ENCODE results near the gene CTSG.
"Not testable (repeated sequence)": the region's sequence is repeated elsewhere in the genome, so short reads cannot be mapped to it uniquely, and the experiment has no call there.

CTSG gene

GRCh38 chr14:24576182-24576581, at the start of gene CTSG:
Gene CTSG (minus strand): TSS chr14:24576250. CDS start chr14:24576223, 27 bp downstream.
- DNase-seq: no peak

- no peak for DNase-seq
Observed at GRCh38 chr14:24613747-24614146, 37.7 kb upstream of the CTSG start.

GRCh38 chr14:24613241-24613640, 37.2 kb upstream of the CTSG start:
- no peak for DNase-seq

- no peak for DNase-seq
Observed at GRCh38 chr14:24612196-24612595, 36.1 kb upstream of the CTSG start.

GRCh38 chr14:24609655-24610344, 33.8 kb upstream of the CTSG start, which contains the start of gene GZMH:
Gene GZMH (minus strand): TSS chr14:24609685. CDS start chr14:24609613, 72 bp downstream.
- no peak for DNase-seq

GRCh38 chr14:24607635-24608514, 31.8 kb upstream of the CTSG start:
- no peak for DNase-seq

GRCh38 chr14:24607081-24607480, 31.0 kb upstream of the CTSG start:
- no peak for DNase-seq

GRCh38 chr14:24606297-24606696, 30.2 kb upstream of the CTSG start:
- DNase-seq: no peak

GRCh38 chr14:24605435-24606190, 29.6 kb upstream of the CTSG start:
- no peak for DNase-seq

GRCh38 chr14:24597403-24597802, 21.4 kb upstream of the CTSG start:
- no peak for DNase-seq

GRCh38 chr14:24595073-24595808, 19.2 kb upstream of the CTSG start:
- DNase-seq: no peak

GRCh38 chr14:24591004-24591403, 15.0 kb upstream of the CTSG start:
- DNase-seq: not testable (repeated sequence)

GRCh38 chr14:24584402-24584801, 8.4 kb upstream of the CTSG start:
- DNase-seq: not testable (repeated sequence)

- no peak for DNase-seq
Observed at GRCh38 chr14:24578558-24578957, 2.5 kb upstream of the CTSG start.

- no peak for DNase-seq
Observed at GRCh38 chr14:24576771-24577170, 721 bp upstream of the CTSG start.

GRCh38 chr14:24574206-24574774, 1.8 kb downstream of the CTSG start:
- no peak for DNase-seq

GRCh38 chr14:24566318-24566717, 9.7 kb downstream of the CTSG start:
- no peak for DNase-seq

GRCh38 chr14:24565766-24566165, 10.3 kb downstream of the CTSG start:
- DNase-seq: peak; percentile 8

GRCh38 chr14:24563505-24563904, 12.5 kb downstream of the CTSG start:
- DNase-seq: no peak

- no peak for DNase-seq
Observed at GRCh38 chr14:24556756-24557155, 19.3 kb downstream of the CTSG start.

GRCh38 chr14:24549064-24549463, 27.0 kb downstream of the CTSG start:
- not testable (repeated sequence) for DNase-seq

- no peak for DNase-seq
Observed at GRCh38 chr14:24542346-24542936, 33.6 kb downstream of the CTSG start.

Data from NCI-H2171 (cell line).